LHCN-M2 (cell line): ENCODE measurements around the gene KIN. TPM values are rescaled to one million over a fixed set of nuclear protein-coding genes. Genes with fewer than 3 reads are reported as not detected.
"Not testable (repeated sequence)": the region's sequence is repeated elsewhere in the genome, so short reads cannot be mapped to it uniquely, and the experiment has no call there.

Source experiments
- DNase-seq: peaks from one replicate; pipeline ENCODE4 v3.0.0-alpha.2; 2012; ENCODE audit warnings: low read depth
- total RNA-seq: library from RNA; depleted of rRNA; stranded (reverse); fragments of >200 nt; gene quantifications from 2 replicates; pipeline ENCODE4 v1.2.3, GENCODE V29; 2014

KIN gene
- total RNA-seq, 1 experiment from 2014 or later = 11.1 TPM

DNA sequence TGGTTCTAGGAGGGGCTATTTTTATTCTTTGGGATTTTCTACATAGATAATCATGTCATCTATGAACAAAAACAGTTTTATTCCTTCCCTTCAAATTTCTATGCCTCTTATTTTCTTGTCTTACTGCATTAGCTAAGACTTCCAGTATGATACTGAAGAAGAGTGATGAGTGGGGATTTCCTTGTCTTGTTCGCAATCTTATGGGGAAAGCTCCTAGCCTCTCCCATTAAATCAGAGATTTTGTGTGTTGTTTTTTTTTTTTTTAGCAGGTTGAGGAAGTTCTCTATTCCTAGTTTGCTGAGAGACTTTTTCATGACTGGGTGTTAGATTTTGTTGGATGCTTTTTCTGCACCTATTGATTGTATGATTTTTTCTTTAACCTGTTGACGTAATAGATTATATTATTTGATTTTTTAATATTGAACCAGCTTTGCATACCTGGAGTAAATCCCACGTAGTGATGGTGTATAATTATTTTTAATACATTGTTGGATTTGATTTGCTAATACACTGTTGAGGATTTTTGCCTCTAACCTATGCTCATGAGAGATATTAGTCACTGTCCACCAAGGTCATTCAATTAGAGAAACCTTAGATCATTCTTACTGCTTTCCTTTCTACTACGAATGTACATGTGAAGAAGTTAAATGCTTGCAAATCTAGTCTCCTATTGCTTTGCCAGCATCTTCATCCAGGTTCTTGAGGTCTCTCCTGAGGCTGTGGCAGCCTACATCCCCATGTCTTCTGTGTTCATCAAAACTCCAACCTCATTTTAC, 6.6 kb upstream of the KIN start:
- DNase-seq = no peak

- no peak for DNase-seq
Observed at GRCh38 chr10:7792541-7792940, 4.7 kb upstream of the KIN start.

DNA sequence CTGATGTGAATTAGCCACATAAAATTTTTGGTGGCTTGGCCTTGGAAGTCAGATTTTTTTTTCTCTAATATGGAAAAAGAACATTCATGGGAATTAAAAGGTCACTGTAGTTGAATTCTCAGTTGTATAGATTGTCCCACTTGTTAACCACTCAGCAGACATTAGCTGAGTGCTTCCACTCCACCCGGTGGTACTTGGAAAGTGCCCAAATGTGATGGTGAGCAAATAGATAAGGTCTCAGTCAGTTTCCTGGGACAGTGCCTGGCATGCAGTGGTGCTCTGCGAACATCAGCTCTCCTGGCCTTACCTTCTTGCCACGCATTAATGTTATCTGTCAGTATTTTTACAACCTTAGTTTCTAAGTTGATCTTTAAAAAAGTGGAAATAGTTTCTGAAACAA, 1.6 kb upstream of the KIN start:
- peak; percentile 23 for DNase-seq

DNA sequence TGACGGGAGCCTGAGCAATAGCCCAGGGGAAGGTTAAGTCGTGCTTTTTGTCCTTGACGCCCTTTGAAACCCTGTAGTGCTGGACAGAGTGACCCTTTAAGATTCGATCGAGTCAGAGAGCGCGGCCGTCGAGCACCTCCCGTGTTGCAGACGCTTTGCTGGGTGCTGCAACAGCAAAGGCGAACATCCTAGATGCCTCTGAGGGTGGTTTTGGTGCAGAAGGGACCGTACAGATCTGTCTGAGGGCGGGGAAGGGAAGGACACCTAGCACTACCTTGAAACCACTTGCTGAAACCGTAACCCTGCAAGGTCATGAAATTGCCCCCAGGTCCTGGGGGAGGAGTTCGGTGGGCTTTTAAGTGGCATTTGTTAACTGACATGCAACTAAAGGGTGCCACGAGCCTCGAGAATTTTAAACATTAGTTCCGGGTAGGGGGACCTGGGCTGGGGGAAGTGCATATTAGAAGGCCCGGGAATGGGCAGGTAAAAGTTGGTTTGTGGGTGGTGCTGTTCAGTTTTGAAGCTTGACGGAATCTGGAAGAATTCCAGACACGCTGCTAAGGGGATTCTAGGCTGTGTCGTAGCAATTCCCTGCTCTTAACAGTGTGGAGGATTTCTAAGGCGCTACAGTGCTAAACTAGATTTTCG, 970 bp upstream of the KIN start:
- DNase-seq = no peak

DNA sequence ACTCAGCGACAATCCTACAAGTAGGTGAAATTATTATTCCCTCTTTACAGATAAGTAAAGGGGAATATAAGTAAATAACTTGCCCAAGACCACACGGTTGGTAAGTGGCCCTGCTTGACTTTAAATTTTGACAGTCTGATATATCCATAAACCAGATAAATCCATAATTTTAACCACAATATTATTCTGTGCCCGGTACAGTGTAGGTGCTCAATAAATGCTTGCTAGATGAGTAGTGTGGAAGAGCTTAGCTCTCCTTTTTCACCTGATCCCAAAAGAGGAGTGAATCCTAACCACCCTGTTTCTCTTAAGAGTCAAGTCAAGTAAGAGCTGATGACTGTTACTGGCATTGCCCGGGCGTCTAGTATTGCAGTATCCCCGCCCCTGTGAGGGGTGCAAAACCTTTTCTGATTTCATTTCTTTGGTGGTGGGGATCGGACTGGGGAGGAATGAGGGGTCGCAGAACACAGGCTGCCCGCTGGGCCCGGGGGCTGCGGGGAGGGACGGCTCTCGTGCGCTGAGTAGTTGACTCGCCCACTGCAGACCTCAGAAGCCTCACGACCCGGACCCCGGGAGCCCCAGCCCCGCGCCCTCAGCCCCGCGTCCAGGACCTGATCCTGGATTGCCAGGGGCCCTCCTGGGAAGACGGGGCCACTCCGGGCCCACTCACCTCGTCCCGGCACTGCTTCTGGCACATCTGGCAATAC, 490 bp downstream of the KIN start:
- peak; percentile 9 for DNase-seq

DNA sequence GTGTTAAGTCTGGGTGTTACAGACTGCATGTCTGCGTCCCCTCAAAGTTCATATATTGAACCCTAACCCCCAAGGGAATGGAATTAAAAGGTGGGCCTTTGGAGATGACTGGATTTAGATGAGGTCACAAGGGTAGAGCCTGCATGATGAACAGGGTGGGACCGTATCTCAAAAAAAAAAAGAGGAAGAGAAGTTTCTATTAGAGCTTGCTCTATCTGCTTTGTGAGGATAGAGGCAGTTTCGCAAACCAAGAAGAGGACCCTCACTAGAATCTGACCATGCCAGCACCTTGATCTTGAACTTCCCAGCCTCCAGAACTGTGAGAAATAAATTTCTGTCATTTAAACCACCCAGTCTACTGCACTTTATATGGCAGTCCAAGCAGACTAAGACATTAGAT, 1.4 kb downstream of the KIN start:
- DNase-seq = no peak

DNA sequence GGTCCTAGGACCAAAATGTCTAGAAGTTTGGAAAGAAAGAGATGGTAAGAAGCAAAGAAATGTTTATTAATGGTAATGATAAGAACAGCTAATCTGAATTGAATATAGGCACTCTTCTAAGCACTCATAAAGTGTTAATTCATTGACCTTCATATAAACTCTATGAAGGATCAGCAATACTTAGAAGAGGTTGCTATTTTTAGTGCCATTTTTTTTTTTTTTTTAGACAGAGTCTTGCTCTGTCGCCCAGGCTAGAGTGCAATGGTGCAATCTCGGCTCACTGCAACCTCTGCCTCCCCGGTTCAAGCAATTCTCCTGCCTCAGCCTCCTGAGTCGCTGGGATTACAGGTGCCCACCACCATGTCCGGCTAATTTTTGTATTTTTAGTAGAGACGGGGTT, 5.6 kb downstream of the KIN start:
- not testable (repeated sequence) for DNase-seq

DNA sequence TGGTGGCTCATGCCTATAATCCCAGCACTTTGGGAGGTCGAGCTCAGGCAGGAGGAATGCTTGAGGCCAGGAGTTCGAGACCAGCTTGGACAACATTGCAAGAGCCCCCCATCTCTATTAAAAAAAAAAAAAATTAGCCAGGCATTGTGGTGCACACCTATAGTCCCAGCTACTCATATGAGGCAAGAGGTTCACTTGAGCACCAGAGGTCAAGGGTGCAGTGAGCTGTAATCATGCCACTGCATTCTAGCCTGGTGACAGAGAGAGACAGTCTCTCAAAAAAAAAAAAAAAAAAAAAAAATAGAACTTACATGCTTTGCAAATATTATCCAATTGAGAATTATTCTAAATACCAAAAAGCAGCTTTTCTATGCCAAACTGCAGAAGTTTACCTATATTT, 11.0 kb downstream of the KIN start:
- no peak for DNase-seq

DNA sequence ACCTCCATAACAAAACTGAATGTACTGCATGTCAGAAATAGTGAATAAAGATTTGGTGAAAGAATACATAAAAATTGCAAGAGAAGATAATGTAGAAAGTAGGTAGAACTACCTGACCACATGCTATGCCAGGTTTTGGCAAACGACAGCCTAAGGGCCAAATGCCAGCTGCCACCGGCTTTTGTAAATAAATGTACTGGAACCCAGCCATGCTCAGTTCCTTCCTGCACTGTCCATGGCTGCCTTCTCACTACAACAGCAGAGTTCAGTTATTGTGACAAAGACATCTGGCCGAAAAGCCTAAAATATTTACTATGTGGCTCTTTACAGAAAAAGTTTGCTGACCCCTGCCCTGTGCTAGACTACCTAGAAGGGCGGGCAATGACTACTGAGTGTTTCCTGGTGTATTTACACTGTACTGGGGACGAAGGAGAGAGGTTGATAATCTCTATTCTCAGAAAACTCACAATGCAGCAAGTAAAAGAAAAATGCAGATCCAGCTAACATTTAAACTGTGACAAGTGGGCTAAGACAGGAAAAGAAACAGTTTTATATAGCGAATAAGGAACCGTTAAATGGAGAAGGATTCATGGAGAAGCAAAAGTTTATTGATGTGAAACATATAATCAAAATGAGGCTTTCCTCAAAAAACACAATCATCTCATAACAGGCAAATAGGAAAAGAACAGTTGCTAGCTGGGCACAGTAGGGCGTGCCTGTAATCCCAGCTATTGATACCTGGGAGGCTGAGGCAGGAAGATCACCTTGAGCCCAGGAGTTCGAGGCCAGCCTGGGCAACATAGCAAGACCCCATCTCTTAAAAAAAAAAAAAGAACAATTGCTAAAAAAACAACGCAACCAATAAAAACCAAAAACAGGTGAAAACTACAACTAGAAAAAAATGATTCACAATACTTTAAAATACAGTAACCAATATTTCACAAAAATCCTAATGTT, 13.7 kb downstream of the KIN start:
- DNase-seq = no peak

DNA sequence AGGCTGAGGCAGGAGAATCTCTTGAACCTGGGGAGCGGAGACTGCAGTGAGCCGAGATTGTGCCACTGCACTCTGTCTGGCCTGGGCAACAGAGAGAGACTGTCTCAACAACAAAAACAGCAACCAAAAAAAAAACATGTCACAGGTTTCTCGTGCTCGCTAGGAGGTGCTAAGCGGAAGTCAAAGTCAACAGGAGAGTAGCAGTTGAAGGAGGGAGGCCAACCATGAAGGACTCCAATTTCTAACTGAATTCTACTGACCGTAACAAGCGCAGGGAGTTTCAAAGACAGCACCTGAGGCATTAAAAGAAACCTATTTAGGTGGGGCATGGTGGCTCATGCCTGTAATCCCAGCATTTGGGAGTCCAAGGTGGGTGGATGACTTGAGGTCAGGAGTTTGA, 19.4 kb downstream of the KIN start:
- DNase-seq = no peak

DNA sequence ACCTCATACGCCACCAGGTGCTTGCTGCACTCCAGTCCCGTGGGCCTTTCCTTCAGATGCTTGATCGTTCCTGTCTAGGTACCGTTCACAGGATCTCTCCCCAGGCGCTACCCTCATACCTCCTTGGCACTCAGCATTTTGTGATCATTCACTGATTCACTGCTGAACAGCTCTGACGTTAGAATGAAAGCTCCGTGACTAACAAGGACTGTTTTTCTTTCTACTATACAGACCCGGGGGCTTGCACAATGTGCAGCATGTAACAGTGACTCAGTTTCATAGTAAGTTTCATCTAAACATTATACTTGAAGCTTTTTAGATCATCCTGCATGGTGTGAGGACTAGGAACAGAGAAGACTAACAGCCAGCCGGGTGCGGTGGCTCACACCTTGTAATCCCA, 20.6 kb downstream of the KIN start:
- DNase-seq = peak; percentile 54

- no peak for DNase-seq
Observed at GRCh38 chr10:7766241-7766640, 21.6 kb downstream of the KIN start.

DNA sequence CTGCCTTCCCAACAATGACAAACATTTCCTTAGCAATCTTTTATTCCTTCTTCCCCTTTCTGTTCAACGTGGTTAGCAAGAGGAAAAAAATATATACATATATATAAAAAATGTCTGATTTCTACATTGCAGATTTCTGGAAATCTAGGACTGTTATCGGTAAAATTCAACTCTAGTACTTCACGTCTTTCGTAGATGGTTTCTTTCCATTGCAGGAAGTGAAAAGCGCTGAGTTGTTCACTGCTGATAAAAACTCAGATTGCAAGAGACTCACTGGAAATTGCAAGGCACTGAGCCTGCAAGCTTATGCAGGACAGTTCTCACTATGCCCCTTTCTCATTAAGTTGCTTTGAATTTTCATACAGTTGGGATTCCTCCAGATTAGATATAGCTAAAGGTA, 23.9 kb downstream of the KIN start:
- DNase-seq = no peak

- peak; percentile 26 for DNase-seq
Observed at GRCh38 chr10:7756360-7756992, 31.3 kb downstream of the KIN start.

DNA sequence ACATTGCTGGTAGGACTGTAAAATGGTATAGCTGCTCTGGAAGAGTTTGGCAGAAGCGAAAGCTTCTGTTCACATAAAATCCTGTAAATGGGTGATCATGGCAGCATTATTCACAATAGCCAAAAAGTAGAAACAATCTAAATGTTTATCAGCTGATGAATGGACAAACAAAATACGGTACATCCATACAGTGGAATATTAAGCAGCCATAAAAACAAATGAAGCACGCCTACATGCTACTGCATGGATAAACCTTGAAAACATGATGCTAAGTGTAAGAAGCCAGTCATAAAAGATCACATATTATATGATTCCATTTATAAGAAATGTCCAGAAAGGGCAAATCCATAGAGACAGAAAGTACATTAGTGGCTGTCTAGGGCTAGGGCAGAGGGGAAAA, 32.7 kb downstream of the KIN start:
- no peak for DNase-seq

GRCh38 chr10:7752251-7752650, 35.5 kb downstream of the KIN start:
- no peak for DNase-seq

DNA sequence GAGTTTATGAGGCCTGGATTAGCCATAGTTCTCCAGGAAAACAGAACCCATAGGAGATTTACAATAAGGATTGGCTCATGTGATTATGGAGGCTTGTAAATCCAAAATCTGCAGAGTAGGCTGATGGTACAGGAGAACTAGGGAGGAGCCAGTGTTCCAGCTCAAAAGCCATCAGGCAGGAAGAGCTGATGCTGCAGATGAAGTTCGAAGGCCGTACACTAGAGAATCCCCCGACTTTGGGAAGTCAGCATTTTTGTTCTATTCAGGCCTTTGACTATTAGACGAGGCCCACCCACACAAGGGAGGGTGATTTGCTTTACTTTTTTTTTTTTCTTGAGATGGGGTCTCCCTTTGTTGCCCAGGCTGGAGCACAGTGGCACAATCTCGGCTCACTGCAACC, 37.6 kb downstream of the KIN start:
- DNase-seq = no peak

GRCh38 chr10:7748637-7749036, 39.2 kb downstream of the KIN start:
- DNase-seq = peak; percentile 7

DNA sequence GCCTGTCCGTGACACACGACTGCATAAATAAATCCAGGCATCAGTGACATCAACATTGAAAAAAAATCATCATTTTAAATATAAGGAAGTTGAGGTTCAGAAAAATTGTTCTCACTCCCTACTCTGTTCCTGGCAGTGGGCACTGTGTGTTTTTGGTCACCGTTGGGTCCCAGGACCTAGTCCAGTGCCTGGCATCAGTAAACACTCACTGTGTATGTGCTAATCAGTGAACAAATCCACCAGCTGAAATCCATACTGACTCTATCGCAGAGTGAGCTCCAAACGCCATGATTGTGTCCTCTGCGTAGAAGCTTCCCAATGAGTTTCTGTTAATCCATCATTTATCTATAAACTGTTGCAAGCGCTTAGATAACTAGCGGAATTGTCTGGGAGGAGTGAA, 43.5 kb downstream of the KIN start:
- DNase-seq = no peak

- no peak for DNase-seq
Observed at GRCh38 chr10:7738536-7739407, 49.0 kb downstream of the KIN start.
